Motor neuron (in vitro differentiated cells): ENCODE measurements around the gene LHX3. TPM values are rescaled to one million over a fixed set of nuclear protein-coding genes. Genes with fewer than 3 reads are reported as not detected.

Source experiments
- ATAC-seq, 8 experiments: fragments of 200-7000 bp; cut with Tn5 transposase; replicated peaks in 6 of 8; 2 replicates each; pipeline ENCODE4 v1.8.0; 2021; ENCODE audit warnings: mild to moderate bottlenecking in 8 of 8, moderate library complexity in 8 of 8
- H3K27ac ChIP-seq, 2 donors: fragments of 250-450 bp; sonication (Bioruptor Pico); 2 replicates each; pipeline ENCODE4 v1.9.0; 2021; ENCODE audit warnings: antibody characterized with exemption in 2 of 2, mild to moderate bottlenecking in 2 of 2, moderate library complexity in 1 of 2
- H3K4me1 ChIP-seq, 2 donors: fragments of 250-450 bp; sonication (Bioruptor Pico); replicated peaks in 1 of 2; 2 replicates each; pipeline ENCODE4 v1.6.1; 2021; ENCODE audit warnings: antibody characterized with exemption in 2 of 2, mild to moderate bottlenecking in 2 of 2, moderate library complexity in 1 of 2
- H3K4me3 ChIP-seq, 5 donors: fragments of 250-450 bp; sonication (Bioruptor Pico); 2 replicates each; pipeline ENCODE4 v1.9.0; 2021; ENCODE audit warnings: antibody characterized with exemption in 5 of 5, mild to moderate bottlenecking in 5 of 5, moderate library complexity in 4 of 5
- WGBS, 10 experiments: fragments of 450-650 bp; shearing (Covaris generic); methylation state at CpG; one replicate each; pipeline ENCODE4 v1.0.0; 2022; 5-methylcytosine and 5-hydroxymethylcytosine counted together
- in situ Hi-C, 9 experiments: fragments of 400-800 bp; cut with MboI; loops; one replicate each; pipeline ENCODE4 v1.15.0; 2021; ENCODE audit warnings: low sequenced_read_pairs in 9 of 9, low pct_unique_long_range_greater_than_20kb in 2 of 9; ENCODE audit not compliant: unreplicated experiment in 9 of 9
- total RNA-seq, 8 experiments: library from RNA; unstranded; fragments of 300-600 nt; gene quantifications; 2 replicates each; pipeline versions ENCODE4 v1.2.3 to v1.2.4, GENCODE V29; 2022

LHX3 gene
- total RNA-seq, 8 experiments from 2014 or later, result 0.18 to 9.9 (median 3.8) TPM; not detected in 1

DNA sequence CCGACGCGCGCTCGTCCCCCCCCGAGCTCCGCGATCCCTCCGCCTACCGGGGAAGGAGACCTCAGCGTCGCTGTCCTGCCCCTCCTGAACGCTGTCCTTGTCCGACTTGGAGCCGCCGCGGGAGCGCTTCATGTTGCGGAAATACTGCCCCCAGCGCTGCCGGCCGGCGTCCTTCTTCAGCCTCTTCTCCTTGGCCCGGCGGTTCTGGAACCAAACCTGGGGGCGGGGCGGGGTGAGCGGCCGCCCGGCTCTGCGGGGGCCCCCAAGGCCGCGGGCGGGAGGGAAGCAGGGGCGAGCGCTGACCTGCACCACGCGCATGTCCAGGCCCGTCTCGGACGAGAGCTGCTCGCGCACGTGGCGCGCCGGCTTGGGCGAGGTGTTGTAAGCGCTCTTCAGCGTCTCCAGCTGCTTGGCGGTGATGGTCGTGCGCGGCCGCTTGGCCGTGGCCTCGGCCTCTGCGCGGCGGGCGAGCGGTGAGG, 6.3 kb downstream of the LHX3 start:
- in situ Hi-C loops, result no loop called here
- H3K27ac ChIP-seq, result no peak overlapping the region
- peak overlapping the region in 2 of 5 donors; percentile 14 to 17 for H3K4me3 ChIP-seq
- WGBS, 10 experiments, result 8% methylated on average over 9 of the region's 62 CpGs; no CpG with 5 or more reads in 9 of the 10 experiments
- H3K4me1 ChIP-seq, result peaks cover 77% of the 10 kb centered on the region in 2 donors
- peak; percentile 18 to 63 (median 59) for ATAC-seq

GRCh38 chr9:136197930-136198604, 6.9 kb downstream of the LHX3 start:
- Histone ChIP-seq H3K27ac (no peak overlapping the region), H3K4me3 (peak overlapping the region in 2 of 5 donors; percentile 14 to 17), H3K4me1 (peaks cover 75 to 78% of the 10 kb centered on the region in 2 donors)
- no peak for ATAC-seq
- WGBS, 10 experiments, result 0 to 33% (median 8%) methylated on average over 1 to 5 of the region's 18 CpGs; no CpG with 5 or more reads in 7 of the 10 experiments
- in situ Hi-C loops, result no loop called here

DNA sequence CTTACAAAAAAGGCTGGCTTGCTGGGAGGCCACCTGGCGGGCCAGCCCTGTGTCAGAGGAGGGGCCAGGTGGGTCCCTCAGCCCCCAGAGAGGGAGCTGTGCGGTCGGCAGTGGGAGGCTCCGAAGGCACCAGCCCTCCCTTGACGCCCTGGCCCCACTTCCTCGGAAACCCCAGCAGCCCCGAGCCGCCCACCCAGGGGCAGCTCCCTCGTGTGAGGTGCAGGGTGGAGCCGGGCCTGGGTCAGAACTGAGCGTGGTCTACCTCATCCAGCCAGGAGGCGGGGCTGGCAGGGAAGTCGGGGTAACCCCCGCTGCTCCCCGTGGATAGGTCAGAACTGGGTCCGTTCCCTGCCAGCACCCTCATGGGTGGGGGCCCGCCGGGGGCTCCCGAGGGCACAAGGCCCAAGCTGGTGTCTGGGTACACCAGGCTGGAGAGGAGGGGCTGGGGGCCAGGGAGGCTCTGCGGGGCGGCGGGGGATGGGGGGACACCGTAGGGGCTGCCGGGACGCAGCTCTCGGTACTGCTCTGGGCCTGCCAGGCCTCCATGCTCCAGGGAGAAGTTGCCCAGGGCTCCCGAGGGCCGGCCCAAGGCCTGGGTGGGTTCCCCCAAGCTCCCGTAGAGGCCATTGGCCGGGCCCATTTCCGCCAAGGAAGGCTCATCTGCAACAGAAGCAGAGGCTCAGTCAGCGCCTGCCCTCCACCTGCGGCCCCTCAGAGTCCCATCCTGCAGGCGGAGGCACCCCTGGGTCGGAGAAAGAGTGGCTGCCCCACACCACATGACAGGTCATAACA, 7.6 kb downstream of the LHX3 start:
- in situ Hi-C loops, result no loop called here
- WGBS, 10 experiments, result 20 to 43% (median 20%) methylated on average over 3 to 4 of the region's 35 CpGs; no CpG with 5 or more reads in 7 of the 10 experiments
- ATAC-seq, result no peak
- Histone ChIP-seq H3K27ac (no peak overlapping the region), H3K4me1 (peaks cover 76 to 79% of the 10 kb centered on the region in 2 donors), H3K4me3 (no peak overlapping the region)

DNA sequence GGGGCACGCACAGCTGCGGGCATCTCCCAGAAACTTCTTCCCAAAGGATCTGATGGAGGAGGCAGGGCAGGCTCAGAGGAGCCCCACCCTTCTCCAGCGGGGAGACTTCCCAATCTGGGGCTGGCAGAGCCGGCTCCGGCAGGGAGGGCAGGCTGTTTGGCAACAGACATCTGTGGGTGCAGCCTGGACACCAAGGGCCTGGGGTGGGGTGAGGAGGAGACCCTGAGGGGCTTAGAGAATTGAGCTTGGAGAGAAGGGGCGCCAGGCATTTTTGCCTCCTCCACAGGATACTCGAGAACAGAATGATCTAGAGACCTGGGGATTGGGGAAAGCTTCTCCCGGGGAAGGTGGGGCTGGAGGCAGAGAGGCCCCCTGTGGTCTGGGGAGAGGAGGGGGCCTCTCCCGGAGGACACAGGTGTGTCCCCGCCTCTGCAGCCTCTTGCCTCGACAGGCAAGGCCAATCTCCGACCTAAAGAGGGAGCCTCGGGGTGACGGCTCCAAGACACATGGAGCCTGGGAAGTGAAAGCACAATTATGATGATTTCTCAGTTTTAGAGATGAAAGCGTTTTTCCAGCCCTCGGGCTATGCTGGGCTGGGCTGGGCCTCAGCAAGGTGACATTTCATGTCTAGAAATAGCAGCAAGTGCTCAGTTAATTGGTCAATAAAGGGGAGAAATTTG, 8.4 kb downstream of the LHX3 start:
- WGBS, 10 experiments, result 0 to 29% (median 12%) methylated on average over 1 to 4 of the region's 16 CpGs; no CpG with 5 or more reads in 6 of the 10 experiments
- in situ Hi-C loops, result no loop called here
- Histone ChIP-seq H3K4me1 (peaks cover 78 to 84% of the 10 kb centered on the region in 2 donors), H3K27ac (no peak overlapping the region), H3K4me3 (no peak overlapping the region)
- ATAC-seq, result peak in 3 of 8 experiments; percentile 36 to 63 (median 50)

GRCh38 chr9:136194540-136194939, 10.4 kb downstream of the LHX3 start:
- peak in 2 of 8 experiments; percentile 4 to 7 for ATAC-seq

DNA sequence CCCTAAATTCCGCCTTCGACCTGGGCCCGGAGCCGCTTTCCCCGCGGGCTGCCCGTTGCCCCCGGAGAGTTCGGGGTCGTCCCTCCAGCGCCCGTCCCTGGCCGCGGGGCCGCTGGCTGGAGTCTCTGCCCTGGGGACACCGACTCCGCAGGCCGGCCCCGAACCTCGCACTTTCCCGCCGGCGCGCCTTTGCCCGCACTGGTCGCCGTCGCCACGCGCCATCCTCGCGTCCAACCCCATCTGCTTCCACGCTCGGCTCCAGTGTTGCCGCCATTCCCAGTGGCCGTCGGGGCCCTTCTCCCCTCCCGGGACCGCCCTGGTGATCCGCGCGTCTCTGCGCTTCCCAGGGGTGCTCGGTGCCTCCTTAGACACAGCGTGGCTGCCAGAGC, 11.0 kb downstream of the LHX3 start:
- H3K27ac ChIP-seq, result peak overlapping the region; percentile 80 to 94
- H3K4me3 ChIP-seq, result peak overlapping the region in 4 of 5 donors; percentile 25 to 46 (median 31)
- WGBS, 10 experiments, result no CpG with 5 or more reads among the region's 45 CpGs
- peaks cover 86 to 92% of the 10 kb centered on the region in 2 donors for H3K4me1 ChIP-seq
- in situ Hi-C loops, result no loop called here
- ATAC-seq, result peak in 3 of 8 experiments; percentile 12 to 15 (median 14)

More at GRCh38 chr9:136194540-136194939, 10.4 kb downstream of the LHX3 start:
- H3K4me1 ChIP-seq, result peaks cover 87 to 92% of the 10 kb centered on the region in 2 donors
- H3K27ac ChIP-seq, result no peak overlapping the region
- WGBS, 10 experiments, result 0% methylated on average over 2 of the region's 5 CpGs; no CpG with 5 or more reads in 9 of the 10 experiments
- H3K4me3 ChIP-seq, result no peak overlapping the region
- in situ Hi-C loops, result no loop called here

DNA sequence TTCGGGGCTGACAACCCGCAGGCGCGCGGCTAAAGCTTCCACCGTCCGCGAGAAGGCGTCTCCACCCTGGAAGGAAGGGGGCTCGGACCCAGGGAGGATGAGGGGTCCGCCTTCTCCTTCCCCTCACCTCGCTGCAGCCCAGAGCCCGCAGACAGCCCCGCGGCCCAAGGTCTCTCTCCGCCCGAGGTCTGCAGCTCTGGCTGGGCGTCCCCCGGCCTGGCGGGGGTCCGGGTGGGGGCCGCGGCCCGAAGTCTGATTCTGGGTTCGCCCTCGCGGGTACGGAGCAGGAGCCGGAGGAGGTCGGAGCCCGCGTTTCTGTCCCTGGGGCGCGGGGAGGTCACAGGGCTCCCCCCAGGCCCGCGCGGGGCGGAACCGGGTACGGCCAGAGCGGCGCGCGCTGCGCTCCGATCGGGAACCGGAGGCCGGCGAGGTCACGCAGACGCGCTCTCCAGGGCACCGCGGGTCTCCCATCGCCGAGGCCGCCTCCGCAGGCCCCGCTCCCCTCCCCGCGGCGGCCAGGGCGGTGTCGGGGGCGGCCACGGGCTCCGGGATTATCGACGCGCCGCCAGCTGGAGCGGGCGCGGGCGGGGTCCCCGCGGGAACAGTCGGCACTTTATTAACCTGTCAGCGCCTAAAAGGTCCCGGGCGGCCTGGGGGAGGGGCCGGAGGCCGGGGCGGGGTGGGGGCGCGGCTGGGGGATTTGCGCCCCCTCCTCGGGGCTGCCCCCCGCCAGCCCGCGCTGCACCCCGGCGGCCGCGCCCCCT, 11.6 kb downstream of the LHX3 start:
- H3K4me1 ChIP-seq, result peaks cover 80 to 88% of the 10 kb centered on the region in 2 donors
- peak overlapping the region; percentile 80 to 94 for H3K27ac ChIP-seq
- 0 to 13% methylated on average over 3 to 11 of the region's 96 CpGs; no CpG with 5 or more reads in 8 of the 10 experiments for WGBS, 10 experiments
- peak in 6 of 8 experiments; percentile 7 to 62 (median 44) for ATAC-seq
- peak overlapping the region; percentile 11 to 46 (median 30) for H3K4me3 ChIP-seq
- in situ Hi-C loops, result no loop called here

GRCh38 chr9:136192289-136193126, 12.4 kb downstream of the LHX3 start:
- peaks cover 72 to 80% of the 10 kb centered on the region in 2 donors for H3K4me1 ChIP-seq
- peak overlapping the region; percentile 11 to 46 (median 30) for H3K4me3 ChIP-seq
- ATAC-seq, result peak in 5 of 8 experiments; percentile 9 to 46 (median 36)
- peak overlapping the region; percentile 80 to 94 for H3K27ac ChIP-seq
- WGBS, 10 experiments, result 4 to 20% (median 10%) methylated on average over 1 to 4 of the region's 51 CpGs; no CpG with 5 or more reads in 7 of the 10 experiments
- in situ Hi-C loops, result no loop called here

- in situ Hi-C loops, result no loop called here
- ATAC-seq, result no peak
- 0 to 30% (median 13%) methylated on average over 1 to 9 of the region's 9 CpGs; no CpG with 5 or more reads in 2 of the 10 experiments for WGBS, 10 experiments
- peaks cover 70 to 74% of the 10 kb centered on the region in 2 donors for H3K4me1 ChIP-seq
- peak overlapping the region; percentile 80 to 94 for H3K27ac ChIP-seq
- peak overlapping the region in 3 of 5 donors; percentile 30 to 46 (median 32) for H3K4me3 ChIP-seq
Observed at GRCh38 chr9:136191960-136192286, 13.0 kb downstream of the LHX3 start.

GRCh38 chr9:136191099-136191959, 13.6 kb downstream of the LHX3 start:
- WGBS, 10 experiments, result 0 to 62% (median 22%) methylated on average over 1 to 8 of the region's 30 CpGs; no CpG with 5 or more reads in 2 of the 10 experiments
- in situ Hi-C loops, result no loop called here
- Histone ChIP-seq H3K4me3 (no peak overlapping the region), H3K27ac (peak overlapping the region; percentile 80 to 94), H3K4me1 (peaks cover 70 to 73% of the 10 kb centered on the region in 2 donors)
- peak in 6 of 8 experiments; percentile 22 to 62 (median 46) for ATAC-seq

- 63 to 100% (median 93%) methylated on average over 1 to 6 of the region's 11 CpGs; no CpG with 5 or more reads in 7 of the 10 experiments for WGBS, 10 experiments
- Histone ChIP-seq H3K27ac (peak overlapping the region in 1 of 2 donors; percentile 94), H3K4me3 (no peak overlapping the region), H3K4me1 (peaks cover 70 to 73% of the 10 kb centered on the region in 2 donors)
- no peak for ATAC-seq
- in situ Hi-C loops, result no loop called here
Observed at GRCh38 chr9:136190656-136191055, 14.3 kb downstream of the LHX3 start.
